HG03060 (cell line): Measurements from ENCODE around the gene PKP4.
"Not testable (repeated sequence)": the region's sequence is repeated elsewhere in the genome, so short reads cannot be mapped to it uniquely, and the experiment has no call there.

Experiments
- ATAC-seq: cut with Tn5 transposase; IDR thresholded peaks from one replicate; pipeline ENCODE4 v1.9.1; 2021; ENCODE audit warnings: low read depth, moderate number of reproducible peaks; ENCODE audit not compliant: unreplicated experiment

PKP4 gene

GRCh38 chr2:158671360-158672245 lies 214.9 kb downstream of the PKP4 start:
- ATAC-seq: no peak

GRCh38 chr2:158676295-158676694 lies 219.5 kb downstream of the PKP4 start:
- no peak for ATAC-seq

- ATAC-seq: no peak
Measured at GRCh38 chr2:158676696-158677095, 219.9 kb downstream of the PKP4 start.

GRCh38 chr2:158677542-158677941 lies 220.8 kb downstream of the PKP4 start:
- no peak for ATAC-seq

GRCh38 chr2:158681816-158682215 lies 225.1 kb downstream of the PKP4 start:
- ATAC-seq: no peak

- no peak for ATAC-seq
Measured at GRCh38 chr2:158685646-158686045, 228.9 kb downstream of the PKP4 start.

GRCh38 chr2:158686210-158686691 lies 229.5 kb downstream of the PKP4 start:
- ATAC-seq: no peak

GRCh38 chr2:158687315-158687714 lies 230.6 kb downstream of the PKP4 start:
- ATAC-seq: no peak

- no peak for ATAC-seq
Measured at GRCh38 chr2:158688721-158689120, 232.0 kb downstream of the PKP4 start.

- ATAC-seq: no peak
Measured at GRCh38 chr2:158689391-158689790, 232.6 kb downstream of the PKP4 start.

GRCh38 chr2:158690823-158691222 lies 234.1 kb downstream of the PKP4 start:
- ATAC-seq: no peak

GRCh38 chr2:158691619-158692018 lies 234.9 kb downstream of the PKP4 start:
- no peak for ATAC-seq

GRCh38 chr2:158692372-158693103 lies 235.8 kb downstream of the PKP4 start:
- ATAC-seq: no peak

- no peak for ATAC-seq
Measured at GRCh38 chr2:158693476-158693875, 236.7 kb downstream of the PKP4 start.

- ATAC-seq: no peak
Measured at GRCh38 chr2:158695305-158695704, 238.6 kb downstream of the PKP4 start.

- ATAC-seq: not testable (repeated sequence)
Measured at GRCh38 chr2:158695744-158696143, 239.0 kb downstream of the PKP4 start.

GRCh38 chr2:158699323-158699722 lies 242.6 kb downstream of the PKP4 start:
- no peak for ATAC-seq

- no peak for ATAC-seq
Measured at GRCh38 chr2:158701101-158701500, 244.3 kb downstream of the PKP4 start.

- no peak for ATAC-seq
Measured at GRCh38 chr2:158702740-158703139, 246.0 kb downstream of the PKP4 start.

- ATAC-seq: not testable (repeated sequence)
Measured at GRCh38 chr2:158704724-158705465, 248.1 kb downstream of the PKP4 start.
